Gastroesophageal sphincter (tissue), 3 donors: Measurements from ENCODE around the gene GLRA1.

Experiments
- CTCF ChIP-seq, 4 experiments: fragments of 200-600 bp in 2 of 4; fragments of 450-650 bp in 2 of 4; sonication (generic) in 1 of 4; IDR thresholded peaks; one replicate each; pipeline ENCODE4 v1.5.1; 2017 to 2019; ENCODE audit warnings: antibody characterized with exemption in 4 of 4, mild to moderate bottlenecking in 2 of 4, moderate library complexity in 2 of 4
- POLR2AphosphoS5 ChIP-seq: sonication (generic); formaldehyde crosslinking; IDR thresholded peaks from one replicate; pipeline ENCODE4 v1.6.1; 2017; ENCODE audit warnings: antibody characterized with exemption

- TF ChIP-seq POLR2AphosphoS5 (no peak), CTCF (IDR thresholded peaks at IDR 0.05) (no peak)
Measured at GRCh38 chr5:151909628-151910027, 15.0 kb downstream of the GLRA1 start.
